GM18870 (cell line): Measurements from ENCODE around the gene ARHGDIA.
A peak's percentile ranks its signal among the peaks of the same experiment; 100 is the strongest.

ENCODE experiments used
- ATAC-seq: cut with Tn5 transposase; IDR thresholded peaks from one replicate; pipeline ENCODE4 v1.9.1; 2021; ENCODE audit warnings: moderate library complexity; ENCODE audit not compliant: unreplicated experiment

ARHGDIA gene

DNA sequence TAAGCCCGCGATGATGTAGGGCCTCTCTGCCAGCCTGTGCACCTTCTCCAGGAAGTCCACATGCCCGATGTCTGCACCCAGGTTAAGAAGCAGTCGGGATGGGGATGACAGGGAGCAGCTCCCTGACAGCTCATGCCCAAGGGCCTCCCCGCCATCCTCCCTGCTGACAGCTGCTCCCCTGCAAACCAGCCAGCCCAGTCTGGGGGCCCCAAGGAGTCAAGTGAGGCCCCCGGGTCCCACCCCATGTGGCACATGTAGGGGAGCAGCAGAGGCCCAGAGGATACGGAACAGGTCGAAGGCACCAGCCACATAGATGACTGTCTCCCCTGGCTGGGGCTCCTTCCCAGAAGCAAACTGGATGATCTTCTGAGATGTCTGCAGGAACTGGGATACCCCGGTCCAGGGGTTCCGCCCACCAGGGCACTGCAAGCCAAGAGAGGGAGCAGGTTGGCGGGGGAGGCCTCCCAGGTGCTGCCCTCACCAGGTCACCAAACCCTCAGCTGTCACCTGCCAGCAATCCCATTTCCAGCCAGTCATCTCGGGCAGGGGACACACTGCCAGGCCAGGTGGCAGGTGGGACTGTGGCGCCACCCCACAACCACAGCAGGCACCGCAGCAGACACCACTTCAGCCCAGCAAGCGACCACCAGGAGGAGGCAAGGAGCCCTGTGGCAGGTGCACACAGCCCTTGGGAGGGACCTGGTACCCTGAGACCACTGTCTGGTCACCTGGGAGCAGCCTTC, 35.5 kb upstream of the ARHGDIA start:
- no peak for ATAC-seq

DNA sequence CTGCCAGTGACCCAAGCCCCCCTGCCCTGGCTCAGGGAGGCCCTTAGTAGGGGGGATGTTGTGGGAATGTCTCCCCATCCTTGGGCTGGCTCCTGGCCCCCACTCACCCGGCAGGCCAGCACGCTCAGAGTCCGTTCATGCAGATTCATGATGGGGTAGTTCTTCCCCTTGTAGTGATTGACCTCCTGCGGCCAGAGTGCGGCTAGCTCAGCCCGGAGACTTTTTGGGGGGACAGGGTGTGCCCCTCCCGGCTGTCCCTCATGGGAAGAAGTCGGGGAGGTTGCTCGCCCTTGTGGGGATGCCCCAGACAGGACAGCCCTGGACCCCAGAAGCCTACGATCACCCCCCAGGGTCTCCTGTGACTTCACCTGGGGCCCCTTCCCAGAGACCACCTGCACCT, 34.9 kb upstream of the ARHGDIA start:
- ATAC-seq, result no peak

GRCh38 chr17:81905424-81905875, 34.3 kb upstream of the ARHGDIA start:
- no peak for ATAC-seq

- no peak for ATAC-seq
These were observed 33.7 kb upstream of the ARHGDIA start for GRCh38 chr17:81904600-81905423.

GRCh38 chr17:81903896-81904599, 32.9 kb upstream of the ARHGDIA start:
- no peak for ATAC-seq

DNA sequence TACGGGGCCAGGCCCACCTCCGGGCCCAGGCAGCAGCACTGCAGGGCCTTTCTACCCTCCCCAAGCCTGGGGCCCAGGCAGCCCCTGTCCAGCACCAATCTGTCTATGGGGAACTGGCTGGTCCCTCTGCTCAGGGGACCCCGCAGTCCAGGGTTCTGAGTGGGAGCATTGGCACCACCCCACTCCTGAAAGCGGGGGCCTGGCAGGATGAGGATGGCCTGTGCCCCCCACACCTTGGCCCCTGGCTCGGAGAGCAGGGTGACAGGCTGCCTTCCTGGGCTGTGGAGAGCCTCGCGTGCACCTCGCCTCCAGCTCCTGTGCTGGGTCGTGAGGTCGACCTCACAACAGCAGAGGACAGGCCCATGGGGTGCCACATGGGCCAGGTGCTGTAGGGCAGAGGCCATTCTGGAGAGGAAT, 32.3 kb upstream of the ARHGDIA start:
- ATAC-seq, result no peak

DNA sequence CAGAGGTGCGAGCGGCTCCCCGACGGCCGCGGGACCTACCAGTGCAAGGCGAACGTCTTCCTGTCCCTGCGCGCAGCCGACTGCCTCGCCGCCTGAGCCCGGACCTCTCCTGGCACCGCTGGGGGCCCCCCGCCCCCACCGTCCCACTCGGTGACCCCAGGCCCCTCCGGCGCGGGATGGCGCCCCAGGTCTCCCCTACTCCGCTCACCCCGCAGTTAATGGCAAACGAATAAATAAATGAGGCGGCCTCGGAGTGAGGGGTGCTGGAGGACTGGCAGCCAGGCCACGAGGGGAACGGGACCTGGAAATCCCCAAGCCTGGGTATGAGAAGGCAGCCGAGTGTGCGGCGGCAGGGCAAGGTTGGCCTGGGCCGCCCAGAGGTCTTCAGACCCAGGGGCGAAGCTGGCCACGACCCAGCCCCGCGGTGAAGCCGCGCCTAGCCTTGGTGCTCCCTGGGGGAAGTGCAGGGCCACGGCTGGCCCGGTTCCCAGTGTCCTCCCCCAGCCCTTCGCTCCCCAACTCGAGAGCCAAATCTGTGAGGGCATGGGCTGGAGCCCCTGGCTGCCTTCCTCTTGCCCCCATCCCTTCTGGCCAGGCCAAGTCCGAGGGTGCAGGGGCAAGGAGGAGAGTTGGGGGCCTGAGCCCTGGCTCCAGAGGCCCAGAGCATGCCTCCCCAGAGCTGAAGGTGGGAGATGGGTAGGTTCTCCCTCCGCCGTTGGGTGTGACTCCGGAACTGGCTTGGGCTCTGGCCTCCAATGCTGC, 31.7 kb upstream of the ARHGDIA start:
- ATAC-seq, result no peak

GRCh38 chr17:81902023-81902652, 31.0 kb upstream of the ARHGDIA start, which contains the start of gene NPB:
NPB (plus strand) TSS chr17:81902238; CDS start chr17:81902278, 40 bp downstream.
- ATAC-seq, result no peak

DNA sequence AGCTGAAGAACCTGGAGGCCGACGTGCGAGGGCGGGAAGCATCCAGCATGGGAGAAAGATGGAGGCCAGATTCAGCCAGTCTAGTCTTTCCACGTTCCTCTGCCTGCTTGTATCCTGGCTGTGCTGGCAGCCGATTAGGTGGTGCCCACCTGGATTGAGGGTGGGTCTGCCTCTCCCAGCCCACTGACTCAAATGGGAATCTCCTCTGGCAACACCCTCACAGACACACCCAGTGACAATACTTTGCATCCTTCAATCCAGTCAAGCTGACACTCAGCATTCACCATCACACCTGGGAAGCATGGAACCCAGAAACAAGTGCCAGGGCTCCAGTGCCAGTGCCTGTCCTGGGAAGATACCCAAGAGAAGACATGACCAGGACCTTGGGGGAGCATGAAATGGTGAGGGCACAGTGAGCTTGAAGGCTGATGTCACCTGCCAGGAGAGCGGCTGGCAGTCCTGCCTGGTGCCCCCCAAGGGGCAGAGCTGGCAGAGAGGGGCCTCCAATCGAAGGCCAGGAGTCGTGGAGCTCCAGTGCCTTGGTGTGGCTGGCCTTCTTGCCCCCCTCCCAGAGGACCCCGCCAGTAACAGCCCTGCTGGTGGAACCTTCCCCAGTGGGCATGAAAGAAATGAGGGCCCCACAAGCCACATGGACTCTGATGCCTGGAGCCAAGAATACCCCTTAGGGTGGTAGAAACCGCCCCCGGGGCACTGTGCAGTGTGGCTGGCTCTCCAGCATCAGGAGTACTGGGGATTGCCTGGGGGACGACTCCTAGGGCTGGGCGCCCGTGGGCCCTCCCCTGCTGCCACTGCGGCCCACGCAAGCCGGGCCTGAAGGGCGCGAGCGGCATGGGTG, 30.3 kb upstream of the ARHGDIA start:
- ATAC-seq, result no peak

- ATAC-seq, result no peak
These were observed 29.2 kb upstream of the ARHGDIA start for GRCh38 chr17:81900181-81900820.

- ATAC-seq, result no peak
These were observed 28.5 kb upstream of the ARHGDIA start for GRCh38 chr17:81899514-81900166.

DNA sequence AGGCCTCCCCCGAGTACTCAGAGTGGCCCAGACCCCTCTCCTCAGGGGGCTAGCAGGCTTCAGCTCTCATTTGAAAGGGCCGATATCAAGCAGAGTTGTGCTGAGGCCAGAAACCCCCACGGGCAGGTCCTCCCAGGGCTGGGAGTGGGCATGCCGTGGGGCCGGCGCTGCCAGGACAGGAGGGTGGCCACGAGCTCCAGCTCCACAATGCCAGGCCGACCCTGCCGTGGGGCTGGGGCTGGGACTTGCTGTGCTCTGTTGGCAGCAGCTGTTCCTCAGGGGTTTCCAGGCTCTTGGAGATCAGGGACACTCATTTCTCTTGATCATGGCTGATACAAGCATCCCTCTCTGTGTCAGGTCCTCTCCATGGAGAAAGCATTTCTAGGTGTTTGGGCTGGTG, 27.7 kb upstream of the ARHGDIA start:
- ATAC-seq, result no peak

- no peak for ATAC-seq
These were observed 27.1 kb upstream of the ARHGDIA start for GRCh38 chr17:81898029-81898866.

GRCh38 chr17:81895400-81895799, 24.3 kb upstream of the ARHGDIA start:
- no peak for ATAC-seq

DNA sequence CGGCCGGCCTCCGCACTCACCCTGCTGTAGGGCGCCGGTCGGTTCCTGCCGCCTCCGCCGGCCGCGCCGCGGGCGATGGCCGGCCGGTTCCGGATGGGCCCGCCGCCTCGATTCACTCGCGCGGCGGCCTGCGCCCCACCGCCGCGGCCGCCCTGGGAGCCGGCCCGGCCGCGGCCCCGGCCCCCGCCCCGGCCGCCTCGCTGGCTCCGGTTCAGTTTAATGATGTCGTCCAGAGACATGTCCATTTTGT, 20.1 kb upstream of the ARHGDIA start:
- no peak for ATAC-seq

DNA sequence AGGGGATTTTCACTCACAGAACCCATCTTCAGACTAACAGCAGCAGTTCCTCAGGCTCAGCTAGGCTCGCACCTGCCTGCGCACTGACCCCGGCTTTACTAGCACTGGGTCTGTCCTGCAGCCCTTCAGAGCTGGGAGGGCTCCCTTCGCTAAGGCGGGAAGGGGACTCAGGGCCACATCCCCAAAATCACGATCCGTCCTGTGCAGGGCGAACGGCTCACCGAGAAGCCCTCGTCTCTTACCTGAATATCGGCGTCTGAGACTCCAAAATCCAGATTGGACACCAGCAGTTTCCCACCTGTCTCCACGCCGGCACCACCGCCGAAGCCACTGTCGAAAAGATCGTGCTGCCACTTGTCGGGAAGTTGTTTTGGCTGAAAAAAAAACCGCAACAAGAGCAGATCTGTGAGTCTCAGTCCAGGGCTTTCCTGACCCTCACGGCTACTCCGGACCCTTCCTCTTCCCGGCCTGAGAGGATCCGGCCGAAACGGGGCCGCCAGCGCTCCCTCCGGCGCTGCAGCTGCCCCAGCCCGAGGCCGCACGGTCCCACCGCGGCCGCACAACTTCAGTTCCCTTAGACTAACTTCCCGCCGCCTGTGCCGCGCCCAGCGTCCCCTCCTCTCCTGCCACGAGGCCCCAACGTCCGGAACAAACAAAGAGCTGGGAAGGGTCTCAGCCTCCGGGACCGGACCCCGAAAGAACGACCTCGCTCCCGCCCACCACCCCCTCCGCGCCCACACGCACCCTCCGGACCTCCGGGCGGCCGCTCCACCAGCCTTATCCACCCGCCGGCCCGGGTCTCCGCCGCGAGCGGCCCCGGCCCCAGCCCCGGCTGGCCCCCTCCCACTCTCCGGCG, 19.5 kb upstream of the ARHGDIA start:
- ATAC-seq, result peak; percentile 2

GRCh38 chr17:81889602-81890001, 18.5 kb upstream of the ARHGDIA start:
- ATAC-seq, result no peak
